Measurements from ENCODE around the gene ERBB4. TPM values are rescaled to one million over a fixed set of nuclear protein-coding genes. Genes with fewer than 3 reads are reported as not detected.

Gene ERBB4
- total and polyA plus RNA-seq, 10 of the 15 experiments (the other 5 are each of a cell fraction or from before 2014, with no cell fraction given), result under 0.01 to 0.23 (median 0.01) TPM; not detected in 4

- ATAC-seq, result no peak
Observed at GRCh38 chr2:211359347-211359746, 1179.3 kb downstream of the ERBB4 start.

DNA sequence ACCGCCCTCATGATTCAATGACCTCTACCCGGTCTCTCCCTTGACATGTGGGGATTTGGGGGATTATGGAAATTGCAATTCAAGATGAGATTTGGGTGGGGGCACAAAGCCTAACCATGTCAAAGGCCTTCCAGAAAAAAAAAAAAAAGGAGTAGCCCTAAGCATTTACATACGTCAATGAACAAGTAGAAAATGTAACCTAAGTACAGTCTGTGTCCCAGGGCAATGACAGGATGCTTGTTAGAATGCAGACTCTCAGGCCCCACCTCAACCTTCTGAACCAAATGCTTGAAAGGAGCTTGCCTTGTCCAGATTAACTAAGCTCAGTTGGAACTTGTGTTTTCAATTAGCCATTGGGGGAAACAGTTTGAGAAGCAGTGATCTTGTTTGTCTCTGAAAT is 1180.1 kb downstream of the ERBB4 start:
- H3K9ac ChIP-seq (ENCODE audit: control insufficient read depth, insufficient read depth, low read length), result no peak overlapping the region
- POLR2A ChIA-PET, result no interaction called here
- intact Hi-C loops (cut with micrococcal nuclease; ENCODE audit: unreplicated experiment), result loop anchor here (10.0 kb wide), 1 partner anchor 274 kb away; no protein-coding TSS in a partner anchor
- H3K9me3 ChIP-seq (replicated peaks; ENCODE audit: control insufficient read depth, insufficient read depth, low read length), result no peaks in the 10 kb centered on the region
- in situ Hi-C loops (cut with MboI), result no loop called here
- no peak overlapping the region for H3K4me2 ChIP-seq (ENCODE audit: control insufficient read depth, insufficient read depth)
- WGBS (ENCODE audit: insufficient coverage, insufficient replicate concordance, low lambda C conversion rate, missing lambda C conversion rate), result 7% methylated on average over 3 of the region's 3 CpGs
- ATAC-seq, result no peak
- RAD21 ChIA-PET (ENCODE audit: unreplicated experiment), result no interaction called here
- no peak overlapping the region for H2AFZ ChIP-seq (ENCODE audit: control insufficient read depth, low read depth, low read length)
- DNase-seq (ENCODE audit: low read depth, low spot score), result no peak
- TF ChIP-seq TCF12 (IDR thresholded peaks at IDR 0.05; ENCODE audit: low read depth, low read length), result no peak
- no peak for TF ChIP-seq BACH1 (IDR thresholded peaks at IDR 0.05; ENCODE audit: borderline replicate concordance)
- no peak for TF ChIP-seq ASH2L (IDR thresholded peaks at IDR 0.05; ENCODE audit: borderline replicate concordance, low read depth)
- no peak for TF ChIP-seq TCF3 (IDR thresholded peaks at IDR 0.05; ENCODE audit: borderline replicate concordance, insufficient read depth, low read depth, low read length)
- no peak for TF ChIP-seq EED (IDR thresholded peaks at IDR 0.05; ENCODE audit: low read depth)
- SMC1A ChIA-PET (ENCODE audit: uncharacterized antibody, unreplicated experiment), result no interaction called here
- H3K27ac ChIP-seq (ENCODE audit: control insufficient read depth, insufficient read depth), result no peak overlapping the region
- FAIRE-seq, result no peak
- H3K4me1 ChIP-seq (ENCODE audit: control insufficient read depth, insufficient read depth, low read length), result no peaks in the 10 kb centered on the region
- no peaks in the 10 kb centered on the region for H3K79me2 ChIP-seq (ENCODE audit: control insufficient read depth, insufficient read depth, low read length)
- no peak overlapping the region for H3K4me3 ChIP-seq
- H3K36me3 ChIP-seq (ENCODE audit: control insufficient read depth in 2 of 2, insufficient read depth in 2 of 2, low read length in 1 of 2), result no peaks in the 10 kb centered on the region
- H3K27me3 ChIP-seq (replicated peaks in 1 of 2; ENCODE audit: control insufficient read depth in 2 of 2, insufficient read depth in 2 of 2, low read length in 1 of 2), result no peaks in the 10 kb centered on the region
- BruUV-seq (replicated peaks), result no TSS peak
- CTCF ChIA-PET, result no interaction called here
- no peaks in the 10 kb centered on the region for H4K20me1 ChIP-seq (ENCODE audit: control insufficient read depth, insufficient read depth)

More at GRCh38 chr2:211359347-211359746, 1179.3 kb downstream of the ERBB4 start:
- no peaks in the 10 kb centered on the region for H3K9me3 ChIP-seq (replicated peaks; ENCODE audit: control insufficient read depth, insufficient read depth, low read length)
- H3K4me1 ChIP-seq (ENCODE audit: control insufficient read depth, insufficient read depth, low read length), result no peaks in the 10 kb centered on the region
- H3K4me3 ChIP-seq, result no peak overlapping the region
- H3K27ac ChIP-seq (ENCODE audit: control insufficient read depth, insufficient read depth), result no peak overlapping the region
- POLR2A ChIA-PET, result no interaction called here
- intact Hi-C loops (cut with micrococcal nuclease; ENCODE audit: unreplicated experiment) (loop anchor here (10.0 kb wide), 1 partner anchor 275 kb away; no protein-coding TSS in a partner anchor), in situ Hi-C loops (cut with MboI) (no loop called here)
- H3K79me2 ChIP-seq (ENCODE audit: control insufficient read depth, insufficient read depth, low read length), result no peaks in the 10 kb centered on the region
- no peaks in the 10 kb centered on the region for H3K27me3 ChIP-seq (replicated peaks in 1 of 2; ENCODE audit: control insufficient read depth in 2 of 2, insufficient read depth in 2 of 2, low read length in 1 of 2)
- no peaks in the 10 kb centered on the region for H3K36me3 ChIP-seq (ENCODE audit: control insufficient read depth in 2 of 2, insufficient read depth in 2 of 2, low read length in 1 of 2)
- no peak for TF ChIP-seq MXI1 (IDR thresholded peaks at IDR 0.05; ENCODE audit: low read depth, low read length)
- TF ChIP-seq, protein P1, sequence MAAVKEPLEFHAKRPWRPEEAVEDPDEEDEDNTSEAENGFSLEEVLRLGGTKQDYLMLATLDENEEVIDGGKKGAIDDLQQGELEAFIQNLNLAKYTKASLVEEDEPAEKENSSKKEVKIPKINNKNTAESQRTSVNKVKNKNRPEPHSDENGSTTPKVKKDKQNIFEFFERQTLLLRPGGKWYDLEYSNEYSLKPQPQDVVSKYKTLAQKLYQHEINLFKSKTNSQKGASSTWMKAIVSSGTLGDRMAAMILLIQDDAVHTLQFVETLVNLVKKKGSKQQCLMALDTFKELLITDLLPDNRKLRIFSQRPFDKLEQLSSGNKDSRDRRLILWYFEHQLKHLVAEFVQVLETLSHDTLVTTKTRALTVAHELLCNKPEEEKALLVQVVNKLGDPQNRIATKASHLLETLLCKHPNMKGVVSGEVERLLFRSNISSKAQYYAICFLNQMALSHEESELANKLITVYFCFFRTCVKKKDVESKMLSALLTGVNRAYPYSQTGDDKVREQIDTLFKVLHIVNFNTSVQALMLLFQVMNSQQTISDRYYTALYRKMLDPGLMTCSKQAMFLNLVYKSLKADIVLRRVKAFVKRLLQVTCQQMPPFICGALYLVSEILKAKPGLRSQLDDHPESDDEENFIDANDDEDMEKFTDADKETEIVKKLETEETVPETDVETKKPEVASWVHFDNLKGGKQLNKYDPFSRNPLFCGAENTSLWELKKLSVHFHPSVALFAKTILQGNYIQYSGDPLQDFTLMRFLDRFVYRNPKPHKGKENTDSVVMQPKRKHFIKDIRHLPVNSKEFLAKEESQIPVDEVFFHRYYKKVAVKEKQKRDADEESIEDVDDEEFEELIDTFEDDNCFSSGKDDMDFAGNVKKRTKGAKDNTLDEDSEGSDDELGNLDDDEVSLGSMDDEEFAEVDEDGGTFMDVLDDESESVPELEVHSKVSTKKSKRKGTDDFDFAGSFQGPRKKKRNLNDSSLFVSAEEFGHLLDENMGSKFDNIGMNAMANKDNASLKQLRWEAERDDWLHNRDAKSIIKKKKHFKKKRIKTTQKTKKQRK (IDR thresholded peaks at IDR 0.05; ENCODE audit: low read depth, low read length), result no peak
- no peak overlapping the region for H3K9ac ChIP-seq (ENCODE audit: control insufficient read depth, insufficient read depth, low read length)
- DNase-seq (ENCODE audit: low read depth, low spot score) (no peak), FAIRE-seq (no peak)
- RAD21 ChIA-PET (ENCODE audit: unreplicated experiment), result no interaction called here
- no peak overlapping the region for H3K4me2 ChIP-seq (ENCODE audit: control insufficient read depth, insufficient read depth)
- CTCF ChIA-PET, result no interaction called here
- H2AFZ ChIP-seq (ENCODE audit: control insufficient read depth, low read depth, low read length), result no peak overlapping the region
- BruUV-seq (replicated peaks), result no TSS peak
- no peaks in the 10 kb centered on the region for H4K20me1 ChIP-seq (ENCODE audit: control insufficient read depth, insufficient read depth)
- SMC1A ChIA-PET (ENCODE audit: uncharacterized antibody, unreplicated experiment), result no interaction called here
